HL-60 (cell line): ENCODE measurements around the gene CD99L2.

Experiments used
- GABPA ChIP-seq: IDR thresholded peaks from 2 replicates; pipeline ENCODE4 v1.6.1; 2012; ENCODE audit warnings: low read depth
- POLR2AphosphoS5 ChIP-seq: IDR thresholded peaks from 2 replicates; pipeline ENCODE4 v1.6.1; 2012; ENCODE audit warnings: low read depth
- SPI1 ChIP-seq: IDR thresholded peaks from 2 replicates; pipeline ENCODE4 v1.6.1; 2012; ENCODE audit warnings: low read depth, mild to moderate bottlenecking, borderline replicate concordance
- TF ChIP-seq, protein P1 (sequence below): IDR thresholded peaks from one replicate; pipeline ENCODE4 v1.5.1; 2011; ENCODE audit warnings: low read length, control low read depth, inconsistent platforms; ENCODE audit not compliant: insufficient read depth
- TF ChIP-seq, protein P2 (sequence below): IDR thresholded peaks from 2 replicates; pipeline ENCODE4 v1.6.1; 2012; ENCODE audit warnings: low read depth; ENCODE audit not compliant: insufficient replicate concordance

DNA sequence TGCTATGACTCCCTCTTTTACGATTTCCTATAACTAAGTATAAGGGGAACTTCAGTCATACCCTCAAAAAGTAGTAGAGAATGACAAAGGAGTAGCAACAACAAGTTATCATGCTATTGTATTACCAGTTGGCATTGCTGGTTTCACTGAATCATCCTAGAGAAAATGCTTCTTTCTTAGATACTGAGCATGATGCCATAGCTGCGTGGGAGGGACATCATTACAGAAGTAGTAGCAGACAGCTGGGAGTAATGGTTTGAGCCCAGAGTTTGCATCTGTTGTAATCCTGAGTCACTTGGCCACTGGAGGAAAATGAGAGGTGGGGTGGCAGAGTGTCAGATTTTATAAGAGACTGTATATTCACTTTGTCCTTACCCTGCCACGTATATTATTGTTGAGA lies 166.7 kb downstream of the CD99L2 start:
- TF ChIP-seq, protein P1, sequence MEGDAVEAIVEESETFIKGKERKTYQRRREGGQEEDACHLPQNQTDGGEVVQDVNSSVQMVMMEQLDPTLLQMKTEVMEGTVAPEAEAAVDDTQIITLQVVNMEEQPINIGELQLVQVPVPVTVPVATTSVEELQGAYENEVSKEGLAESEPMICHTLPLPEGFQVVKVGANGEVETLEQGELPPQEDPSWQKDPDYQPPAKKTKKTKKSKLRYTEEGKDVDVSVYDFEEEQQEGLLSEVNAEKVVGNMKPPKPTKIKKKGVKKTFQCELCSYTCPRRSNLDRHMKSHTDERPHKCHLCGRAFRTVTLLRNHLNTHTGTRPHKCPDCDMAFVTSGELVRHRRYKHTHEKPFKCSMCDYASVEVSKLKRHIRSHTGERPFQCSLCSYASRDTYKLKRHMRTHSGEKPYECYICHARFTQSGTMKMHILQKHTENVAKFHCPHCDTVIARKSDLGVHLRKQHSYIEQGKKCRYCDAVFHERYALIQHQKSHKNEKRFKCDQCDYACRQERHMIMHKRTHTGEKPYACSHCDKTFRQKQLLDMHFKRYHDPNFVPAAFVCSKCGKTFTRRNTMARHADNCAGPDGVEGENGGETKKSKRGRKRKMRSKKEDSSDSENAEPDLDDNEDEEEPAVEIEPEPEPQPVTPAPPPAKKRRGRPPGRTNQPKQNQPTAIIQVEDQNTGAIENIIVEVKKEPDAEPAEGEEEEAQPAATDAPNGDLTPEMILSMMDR, result no peak
- TF ChIP-seq POLR2AphosphoS5, result no peak
- TF ChIP-seq, protein P2, sequence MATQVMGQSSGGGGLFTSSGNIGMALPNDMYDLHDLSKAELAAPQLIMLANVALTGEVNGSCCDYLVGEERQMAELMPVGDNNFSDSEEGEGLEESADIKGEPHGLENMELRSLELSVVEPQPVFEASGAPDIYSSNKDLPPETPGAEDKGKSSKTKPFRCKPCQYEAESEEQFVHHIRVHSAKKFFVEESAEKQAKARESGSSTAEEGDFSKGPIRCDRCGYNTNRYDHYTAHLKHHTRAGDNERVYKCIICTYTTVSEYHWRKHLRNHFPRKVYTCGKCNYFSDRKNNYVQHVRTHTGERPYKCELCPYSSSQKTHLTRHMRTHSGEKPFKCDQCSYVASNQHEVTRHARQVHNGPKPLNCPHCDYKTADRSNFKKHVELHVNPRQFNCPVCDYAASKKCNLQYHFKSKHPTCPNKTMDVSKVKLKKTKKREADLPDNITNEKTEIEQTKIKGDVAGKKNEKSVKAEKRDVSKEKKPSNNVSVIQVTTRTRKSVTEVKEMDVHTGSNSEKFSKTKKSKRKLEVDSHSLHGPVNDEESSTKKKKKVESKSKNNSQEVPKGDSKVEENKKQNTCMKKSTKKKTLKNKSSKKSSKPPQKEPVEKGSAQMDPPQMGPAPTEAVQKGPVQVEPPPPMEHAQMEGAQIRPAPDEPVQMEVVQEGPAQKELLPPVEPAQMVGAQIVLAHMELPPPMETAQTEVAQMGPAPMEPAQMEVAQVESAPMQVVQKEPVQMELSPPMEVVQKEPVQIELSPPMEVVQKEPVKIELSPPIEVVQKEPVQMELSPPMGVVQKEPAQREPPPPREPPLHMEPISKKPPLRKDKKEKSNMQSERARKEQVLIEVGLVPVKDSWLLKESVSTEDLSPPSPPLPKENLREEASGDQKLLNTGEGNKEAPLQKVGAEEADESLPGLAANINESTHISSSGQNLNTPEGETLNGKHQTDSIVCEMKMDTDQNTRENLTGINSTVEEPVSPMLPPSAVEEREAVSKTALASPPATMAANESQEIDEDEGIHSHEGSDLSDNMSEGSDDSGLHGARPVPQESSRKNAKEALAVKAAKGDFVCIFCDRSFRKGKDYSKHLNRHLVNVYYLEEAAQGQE, result no peak
- no peak for TF ChIP-seq SPI1
- TF ChIP-seq GABPA, result no peak
